NCI-H69 (cell line): ENCODE data around the gene FAM216B.
A peak's percentile ranks its signal among the peaks of the same experiment; 100 is the strongest.
"Not testable (repeated sequence)": the region's sequence is repeated elsewhere in the genome, so short reads cannot be mapped to it uniquely, and the experiment has no call there.

Experiments
- DNase-seq: peaks from one replicate; lab custom pipeline; 2025; lab: John Stamatoyannopoulos, UW

Gene FAM216B

DNA sequence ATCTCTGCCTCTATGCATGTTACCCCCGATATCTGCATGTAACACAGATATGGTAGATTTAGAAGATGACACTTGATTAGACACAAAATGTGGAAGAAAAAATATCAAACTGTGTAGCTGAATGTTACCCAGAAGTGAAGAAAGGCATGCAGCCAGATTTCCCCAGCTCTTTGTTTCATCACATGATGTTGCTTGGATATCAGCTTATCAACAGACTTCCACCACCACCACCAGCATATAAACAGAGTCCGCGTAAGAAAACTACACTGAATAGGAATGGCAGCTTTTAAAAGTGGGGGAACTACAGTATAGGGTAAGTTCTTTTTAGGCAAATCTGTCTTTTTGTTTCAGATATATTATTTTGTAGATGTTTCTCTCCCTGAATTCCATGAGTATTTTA is at the start of gene FAM216B:
Gene FAM216B (plus strand): TSS at position 233 of the 400 bp plus-strand sequence. CDS start 2,484 bp downstream, outside the sequence.
- DNase-seq: no peak

DNA sequence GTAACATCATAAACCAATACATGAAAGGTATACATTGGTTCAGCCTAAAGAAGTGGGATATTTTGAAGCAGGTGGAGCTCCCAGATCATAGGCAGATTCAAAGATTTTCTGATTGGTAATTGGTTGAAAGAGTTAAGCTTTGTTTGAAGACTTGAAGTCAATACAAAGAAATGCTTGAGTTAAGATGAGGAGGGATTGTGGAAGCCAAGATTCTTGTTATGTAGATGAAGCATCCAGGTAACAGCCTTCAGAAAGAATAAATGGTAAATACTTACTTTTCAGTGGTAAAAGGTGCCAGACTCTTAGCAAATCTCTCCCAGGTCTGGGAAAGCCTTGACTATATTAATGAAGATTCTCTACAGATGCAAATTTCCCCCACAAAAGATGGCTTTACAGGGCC is 49.3 kb upstream of the FAM216B start:
- DNase-seq: no peak

GRCh38 chr13:42733046-42733445 is 48.3 kb upstream of the FAM216B start:
- DNase-seq: no peak

DNA sequence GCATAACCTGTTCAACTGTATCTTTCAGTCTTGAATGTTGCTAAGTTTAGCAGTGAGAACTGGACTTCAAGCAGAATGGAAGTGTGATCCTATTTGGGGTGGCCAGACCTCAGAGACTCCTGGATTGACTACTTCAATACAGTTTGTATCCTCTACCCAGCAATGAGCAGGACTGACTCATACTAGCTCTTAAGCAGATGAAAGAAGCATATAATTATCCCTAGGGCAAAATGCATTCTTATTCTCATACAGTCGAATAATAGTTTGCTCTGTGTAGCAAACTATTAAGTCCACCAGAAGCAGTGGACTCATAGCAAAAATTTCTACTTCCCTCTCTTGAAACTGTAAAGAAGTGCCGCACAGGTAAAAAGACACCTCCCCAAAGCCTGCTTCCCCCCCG is 46.4 kb upstream of the FAM216B start:
- DNase-seq: peak; percentile 71

- peak; percentile 74 for DNase-seq
Measured at GRCh38 chr13:42740753-42741152, 40.6 kb upstream of the FAM216B start.

DNA sequence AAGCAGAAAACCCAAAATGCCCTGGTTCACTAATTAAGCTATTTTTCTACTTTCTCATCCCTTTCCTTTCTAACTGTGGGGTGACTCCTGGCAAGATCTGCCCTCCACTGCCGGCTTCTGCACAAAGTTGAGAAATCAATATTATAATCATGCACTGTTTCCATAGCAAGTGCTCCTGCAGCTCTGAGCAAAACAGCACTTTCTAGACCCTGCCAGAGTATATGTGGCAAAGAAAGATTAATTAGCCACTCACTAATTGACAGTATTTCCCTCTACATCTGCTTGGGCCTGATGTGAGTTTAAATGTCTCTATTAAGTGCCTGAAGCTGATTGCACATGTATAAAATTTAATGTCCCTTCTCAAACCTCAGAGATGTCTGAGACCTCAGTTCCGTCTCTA is 39.5 kb upstream of the FAM216B start:
- no peak for DNase-seq

GRCh38 chr13:42745655-42746054 is 35.7 kb upstream of the FAM216B start:
- no peak for DNase-seq

- peak; percentile 25 for DNase-seq
Measured at GRCh38 chr13:42746866-42747265, 34.5 kb upstream of the FAM216B start.

DNA sequence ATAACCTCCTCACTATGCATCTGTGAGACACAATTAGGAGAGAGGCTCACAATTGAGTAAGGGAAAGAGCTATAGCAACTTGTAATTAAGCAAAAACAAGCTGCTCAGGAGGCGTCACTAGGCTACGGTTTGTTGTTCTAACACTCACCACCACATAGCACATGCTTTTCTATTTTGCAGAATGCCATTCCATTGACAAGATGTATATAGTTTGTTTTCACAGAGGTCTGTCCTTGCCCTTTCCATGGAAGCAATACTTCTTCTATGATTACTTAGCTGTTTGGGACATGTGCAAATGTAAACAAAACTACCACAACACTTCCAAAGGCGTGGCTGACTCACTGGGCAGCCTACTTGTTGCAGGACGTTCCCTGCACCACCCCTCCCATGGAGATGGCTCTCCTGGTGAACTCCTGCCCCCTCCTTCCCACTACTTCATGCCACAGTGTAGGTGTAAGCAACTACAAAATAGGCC is 33.9 kb upstream of the FAM216B start:
- peak; percentile 60 for DNase-seq

GRCh38 chr13:42750794-42751193 is 30.6 kb upstream of the FAM216B start:
- no peak for DNase-seq

DNA sequence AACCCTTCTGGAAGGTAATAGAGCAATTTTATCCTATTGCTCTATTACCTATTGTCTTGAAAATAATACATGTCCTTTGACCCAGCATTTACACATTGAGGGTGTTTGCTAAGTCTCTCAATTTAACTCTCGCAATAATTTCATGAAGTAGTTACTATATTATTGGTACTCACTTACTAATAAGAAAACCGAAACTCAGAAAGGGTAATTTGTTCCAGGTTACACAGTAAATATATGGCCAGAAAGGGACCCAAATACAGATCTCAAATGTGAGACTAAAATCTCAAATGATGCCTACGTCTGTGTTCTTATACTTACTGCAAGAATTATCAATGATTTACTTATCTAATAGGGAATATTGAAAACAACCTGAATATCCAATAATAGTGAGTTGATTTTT is 29.7 kb upstream of the FAM216B start:
- no peak for DNase-seq

DNA sequence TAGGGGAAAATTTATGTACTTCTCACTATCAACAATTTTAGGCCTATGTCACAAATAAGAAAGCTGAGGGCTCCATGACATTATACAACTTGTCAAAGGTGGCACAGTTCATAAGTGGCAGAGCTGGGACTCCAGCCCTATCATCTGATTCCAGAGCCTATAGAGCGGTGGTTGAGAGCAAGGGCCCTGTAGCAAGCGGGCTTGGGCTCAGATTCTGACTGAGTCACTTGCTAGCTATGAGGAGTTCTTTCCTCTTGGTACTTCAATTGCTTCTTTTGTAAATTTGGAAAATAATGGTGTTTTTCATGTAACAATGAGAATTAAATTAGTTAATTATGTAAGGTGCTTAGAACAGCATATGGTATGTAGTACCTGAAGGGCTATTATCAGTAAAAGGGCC is 28.7 kb upstream of the FAM216B start:
- peak; percentile 26 for DNase-seq

DNA sequence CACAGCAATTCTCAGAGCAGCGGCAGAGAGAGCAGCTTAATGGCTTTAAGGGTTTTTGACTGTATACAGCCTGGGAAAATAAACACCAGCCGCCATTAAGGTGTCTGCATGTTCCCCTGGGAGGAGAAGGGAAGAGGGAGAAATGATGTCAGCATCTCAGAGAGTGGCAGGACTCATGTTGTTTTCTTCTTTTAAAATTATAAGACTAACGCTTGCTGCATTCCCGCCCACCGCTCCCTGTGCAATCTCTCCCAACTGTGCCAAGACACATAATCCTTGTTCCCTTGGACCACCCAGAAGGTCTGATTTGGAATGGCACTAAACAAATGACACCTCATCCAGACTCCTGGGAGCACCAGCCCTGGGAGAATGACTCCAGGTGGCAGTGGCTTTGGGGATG is 27.7 kb upstream of the FAM216B start:
- DNase-seq: peak; percentile 67

GRCh38 chr13:42754801-42755510 is 26.4 kb upstream of the FAM216B start:
- no peak for DNase-seq

GRCh38 chr13:42757678-42758420 is 23.5 kb upstream of the FAM216B start:
- DNase-seq: no peak

GRCh38 chr13:42758515-42758914 is 22.9 kb upstream of the FAM216B start:
- DNase-seq: no peak

- DNase-seq: no peak
Measured at GRCh38 chr13:42760951-42761350, 20.4 kb upstream of the FAM216B start.

DNA sequence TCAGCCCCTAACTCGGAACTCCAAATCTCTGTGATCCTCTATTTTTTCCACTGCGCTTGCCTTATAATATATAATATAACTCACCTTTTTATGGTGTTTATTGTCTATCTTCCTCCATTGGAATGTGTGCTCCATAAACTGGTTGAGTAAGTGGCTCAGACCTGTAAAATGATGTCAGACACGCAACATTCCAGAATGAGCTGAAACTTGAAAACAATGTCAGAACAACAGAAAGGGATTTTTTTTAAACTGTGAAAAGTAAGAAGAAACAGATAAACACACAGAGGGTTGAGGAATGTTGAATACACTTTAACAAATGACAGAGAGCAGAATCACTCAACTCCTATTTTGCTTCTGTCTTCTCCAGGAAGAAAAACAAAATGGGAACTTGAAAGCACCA is 19.1 kb upstream of the FAM216B start:
- DNase-seq: no peak

GRCh38 chr13:42762917-42763316 is 18.5 kb upstream of the FAM216B start:
- no peak for DNase-seq

GRCh38 chr13:42766016-42766415 is 15.4 kb upstream of the FAM216B start:
- peak; percentile 93 for DNase-seq

DNA sequence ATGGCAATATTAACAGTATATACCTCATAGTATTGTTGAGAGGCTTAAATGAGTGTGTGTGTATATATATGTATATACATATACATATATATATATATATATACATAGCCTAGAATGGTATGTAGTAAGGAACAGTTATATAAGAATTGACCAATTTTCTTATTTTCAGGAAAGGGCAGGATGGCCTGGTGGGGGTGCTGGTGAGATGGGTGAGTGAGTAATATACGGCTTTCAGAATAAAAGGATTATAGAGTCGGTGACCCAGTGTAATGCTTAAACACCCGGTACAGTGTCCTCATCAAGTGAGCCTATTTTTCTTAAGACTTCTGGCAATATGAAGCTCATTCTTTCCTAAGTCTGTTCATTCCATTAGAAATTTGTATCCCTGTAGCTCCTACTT is 11.7 kb upstream of the FAM216B start:
- no peak for DNase-seq

GRCh38 chr13:42776558-42776957 is 4.8 kb upstream of the FAM216B start:
- DNase-seq: not testable (repeated sequence)

DNA sequence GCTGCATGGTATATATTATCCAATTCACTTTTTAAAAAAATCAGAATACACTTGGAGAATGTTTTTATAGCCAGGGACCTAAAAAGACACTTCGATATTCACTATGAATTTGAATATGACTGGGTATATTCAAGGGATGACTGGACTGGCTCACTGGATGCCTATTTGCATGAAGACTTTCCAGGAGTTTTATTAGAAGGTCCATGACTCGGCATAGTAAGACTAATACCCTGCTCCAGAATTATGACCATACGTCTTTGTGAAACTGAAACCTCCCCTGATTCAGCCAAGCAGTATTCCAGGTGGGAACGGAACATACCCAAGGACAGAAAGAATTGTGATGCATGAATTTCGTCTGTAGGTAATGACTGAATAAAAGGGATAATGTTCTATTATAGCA is 3.9 kb upstream of the FAM216B start:
- no peak for DNase-seq
